ENCODE measurements around the gene JADE2.

Gene JADE2

GRCh38 chr5:134529460-134529859 is 4.0 kb downstream of the JADE2 start:
- Histone ChIP-seq H3K27ac (ENCODE audit: low read depth, low read length, poor library complexity, severe bottlenecking) (peak overlapping the region; percentile 65), H2AFZ (ENCODE audit: low read length) (no peak overlapping the region), H3K27me3 (ENCODE audit: insufficient read depth, low read length) (no peaks in the 10 kb centered on the region), H3F3A (ENCODE audit: insufficient read depth, low read length) (no peaks in the 10 kb centered on the region), H3K4me3 (ENCODE audit: low read depth, low read length, poor library complexity, severe bottlenecking) (no peak overlapping the region), H3K9ac (ENCODE audit: low read length) (no peak overlapping the region; the same call in 1 of the 2 replicates), H4K20me1 (ENCODE audit: insufficient read depth, low read length) (no peaks in the 10 kb centered on the region), H3K9me3 (ENCODE audit: low read length) (no peaks in the 10 kb centered on the region), H3K4me1 (ENCODE audit: insufficient read depth, low read length, severe bottlenecking) (peaks cover 58% of the 10 kb centered on the region), H3K36me3 (ENCODE audit: insufficient read depth, low read length) (0 out of 2 replicates have a peak, but pooled peaks cover 6% of the 10 kb centered on the region), H3K4me2 (ENCODE audit: low read length) (peak overlapping the region; percentile 85; the same call in 1 of the 2 replicates), H3K9me2 (ENCODE audit: low read depth, low read length) (no peaks in the 10 kb centered on the region), H3K79me2 (ENCODE audit: insufficient read depth, low read length) (peaks cover 29% of the 10 kb centered on the region)
- TF ChIP-seq, protein P1, sequence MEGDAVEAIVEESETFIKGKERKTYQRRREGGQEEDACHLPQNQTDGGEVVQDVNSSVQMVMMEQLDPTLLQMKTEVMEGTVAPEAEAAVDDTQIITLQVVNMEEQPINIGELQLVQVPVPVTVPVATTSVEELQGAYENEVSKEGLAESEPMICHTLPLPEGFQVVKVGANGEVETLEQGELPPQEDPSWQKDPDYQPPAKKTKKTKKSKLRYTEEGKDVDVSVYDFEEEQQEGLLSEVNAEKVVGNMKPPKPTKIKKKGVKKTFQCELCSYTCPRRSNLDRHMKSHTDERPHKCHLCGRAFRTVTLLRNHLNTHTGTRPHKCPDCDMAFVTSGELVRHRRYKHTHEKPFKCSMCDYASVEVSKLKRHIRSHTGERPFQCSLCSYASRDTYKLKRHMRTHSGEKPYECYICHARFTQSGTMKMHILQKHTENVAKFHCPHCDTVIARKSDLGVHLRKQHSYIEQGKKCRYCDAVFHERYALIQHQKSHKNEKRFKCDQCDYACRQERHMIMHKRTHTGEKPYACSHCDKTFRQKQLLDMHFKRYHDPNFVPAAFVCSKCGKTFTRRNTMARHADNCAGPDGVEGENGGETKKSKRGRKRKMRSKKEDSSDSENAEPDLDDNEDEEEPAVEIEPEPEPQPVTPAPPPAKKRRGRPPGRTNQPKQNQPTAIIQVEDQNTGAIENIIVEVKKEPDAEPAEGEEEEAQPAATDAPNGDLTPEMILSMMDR (IDR thresholded peaks at IDR 0.05; ENCODE audit: low read length) = no peak
- no peak for TF ChIP-seq EZH2 (IDR thresholded peaks at IDR 0.05; ENCODE audit: borderline replicate concordance, low read length)

GRCh38 chr5:134530301-134531077 is 5.0 kb downstream of the JADE2 start:
- Histone ChIP-seq H3K9ac (ENCODE audit: low read length) (peak overlapping the region; percentile 10; the same call in 1 of the 2 replicates), H3K4me1 (ENCODE audit: insufficient read depth, low read length, severe bottlenecking) (peaks cover 58% of the 10 kb centered on the region), H3K36me3 (ENCODE audit: insufficient read depth, low read length) (0 out of 2 replicates have a peak, but pooled peaks cover 6% of the 10 kb centered on the region), H3K27me3 (ENCODE audit: insufficient read depth, low read length) (no peaks in the 10 kb centered on the region), H4K20me1 (ENCODE audit: insufficient read depth, low read length) (no peaks in the 10 kb centered on the region), H3K9me2 (ENCODE audit: low read depth, low read length) (no peaks in the 10 kb centered on the region), H3F3A (ENCODE audit: insufficient read depth, low read length) (no peaks in the 10 kb centered on the region), H3K27ac (ENCODE audit: low read depth, low read length, poor library complexity, severe bottlenecking) (peak overlapping the region; percentile 13), H2AFZ (ENCODE audit: low read length) (no peak overlapping the region), H3K4me2 (ENCODE audit: low read length) (no peak overlapping the region), H3K79me2 (ENCODE audit: insufficient read depth, low read length) (peaks cover 29% of the 10 kb centered on the region), H3K9me3 (ENCODE audit: low read length) (no peaks in the 10 kb centered on the region), H3K4me3 (ENCODE audit: low read depth, low read length, poor library complexity, severe bottlenecking) (no peak overlapping the region)
- TF ChIP-seq EZH2 (IDR thresholded peaks at IDR 0.05; ENCODE audit: borderline replicate concordance, low read length) = no peak
- TF ChIP-seq, protein P1 (IDR thresholded peaks at IDR 0.05; ENCODE audit: low read length) = no peak

DNA sequence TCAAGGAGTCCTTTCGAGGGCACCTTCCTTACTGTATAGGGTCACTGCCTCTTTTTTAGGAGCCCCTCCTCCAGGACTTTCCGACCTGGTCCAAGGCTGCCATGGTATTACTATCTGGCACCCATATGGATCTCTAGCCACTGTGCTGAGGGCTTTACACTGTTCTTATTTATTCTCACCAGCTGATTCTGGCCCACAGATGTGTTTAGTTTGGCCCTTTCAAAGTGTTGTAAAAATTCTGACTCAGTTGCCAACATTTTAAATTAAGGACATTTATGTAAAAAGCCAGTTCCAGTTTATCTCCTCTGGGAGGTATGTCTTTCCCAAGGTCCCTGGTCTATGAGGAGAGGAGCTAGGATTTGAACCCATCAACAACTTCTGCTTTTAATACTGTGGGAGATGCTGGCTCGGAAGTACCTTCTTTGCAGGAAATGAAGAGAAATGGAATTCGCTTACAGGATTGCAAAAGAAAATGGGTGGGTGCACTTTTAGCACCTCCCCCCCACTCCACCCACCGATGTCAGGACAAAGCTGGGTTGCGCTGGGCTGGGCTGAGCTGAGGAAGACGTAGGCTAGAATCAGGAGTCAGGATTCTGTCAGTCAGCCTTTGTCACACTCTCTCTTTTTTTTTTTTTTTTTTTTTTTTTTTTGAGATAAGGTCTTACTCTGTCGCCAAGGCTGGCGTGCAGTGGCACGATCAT is 7.8 kb downstream of the JADE2 start:
- H3K79me2 ChIP-seq (ENCODE audit: insufficient read depth, low read length) = peaks cover 25% of the 10 kb centered on the region
- no peaks in the 10 kb centered on the region for H3K27me3 ChIP-seq (ENCODE audit: insufficient read depth, low read length)
- no peak overlapping the region for H3K4me2 ChIP-seq (ENCODE audit: low read length)
- no peaks in the 10 kb centered on the region for H4K20me1 ChIP-seq (ENCODE audit: insufficient read depth, low read length)
- no peak overlapping the region for H3K9ac ChIP-seq (ENCODE audit: low read length)
- no peak overlapping the region for H2AFZ ChIP-seq (ENCODE audit: low read length)
- no peak overlapping the region for H3K4me3 ChIP-seq (ENCODE audit: low read depth, low read length, poor library complexity, severe bottlenecking)
- peaks cover 64% of the 10 kb centered on the region for H3K4me1 ChIP-seq (ENCODE audit: insufficient read depth, low read length, severe bottlenecking)
- no peak for TF ChIP-seq EZH2 (IDR thresholded peaks at IDR 0.05; ENCODE audit: borderline replicate concordance, low read length)
- TF ChIP-seq, protein P1 (IDR thresholded peaks at IDR 0.05; ENCODE audit: low read length) = no peak
- no peaks in the 10 kb centered on the region for H3K9me2 ChIP-seq (ENCODE audit: low read depth, low read length)
- no peak overlapping the region for H3K27ac ChIP-seq (ENCODE audit: low read depth, low read length, poor library complexity, severe bottlenecking)
- H3K9me3 ChIP-seq (ENCODE audit: low read length) = no peaks in the 10 kb centered on the region
- no peaks in the 10 kb centered on the region for H3F3A ChIP-seq (ENCODE audit: insufficient read depth, low read length)
- H3K36me3 ChIP-seq (ENCODE audit: insufficient read depth, low read length) = peaks cover 32% of the 10 kb centered on the region; the same call in 1 of the 2 replicates

Measured in OCI-LY1 (cell line).